Islet of Langerhans (tissue), 1 donor: Measurements from ENCODE around the gene COL5A1.

ENCODE experiments used
- FAIRE-seq: peaks from one replicate; lab custom pipeline; 2011; peaks lifted over from hg19 to GRCh38; lab: Jason Lieb, UNC

The COL5A1 gene

GRCh38 chr9:134641173-134641989 lies at the start of gene COL5A1:
Gene COL5A1, plus strand, starts transcription at chr9:134641803. Its CDS starts 385 bp downstream, at chr9:134642188.
- FAIRE-seq = no peak

- no peak for FAIRE-seq
Observed at GRCh38 chr9:134592018-134592818, 49.4 kb upstream of the COL5A1 start.

GRCh38 chr9:134592819-134593200 lies 48.8 kb upstream of the COL5A1 start:
- FAIRE-seq = no peak

- FAIRE-seq = no peak
Observed at GRCh38 chr9:134593286-134594077, 48.1 kb upstream of the COL5A1 start.

GRCh38 chr9:134594078-134594941 lies 47.3 kb upstream of the COL5A1 start:
- no peak for FAIRE-seq

- no peak for FAIRE-seq
Observed at GRCh38 chr9:134595014-134595413, 46.6 kb upstream of the COL5A1 start.

- no peak for FAIRE-seq
Observed at GRCh38 chr9:134597041-134597913, 44.3 kb upstream of the COL5A1 start.

- no peak for FAIRE-seq
Observed at GRCh38 chr9:134597957-134598883, 43.4 kb upstream of the COL5A1 start.

GRCh38 chr9:134598884-134599245 lies 42.7 kb upstream of the COL5A1 start:
- no peak for FAIRE-seq

GRCh38 chr9:134600371-134600770 lies 41.2 kb upstream of the COL5A1 start:
- FAIRE-seq = no peak

- FAIRE-seq = no peak
Observed at GRCh38 chr9:134600836-134601638, 40.6 kb upstream of the COL5A1 start.

- FAIRE-seq = no peak
Observed at GRCh38 chr9:134601764-134602163, 39.8 kb upstream of the COL5A1 start.

GRCh38 chr9:134602547-134603362 lies 38.8 kb upstream of the COL5A1 start:
- no peak for FAIRE-seq

GRCh38 chr9:134604834-134605233 lies 36.8 kb upstream of the COL5A1 start:
- FAIRE-seq = no peak

- FAIRE-seq = no peak
Observed at GRCh38 chr9:134605351-134605965, 36.1 kb upstream of the COL5A1 start.

GRCh38 chr9:134605966-134606357 lies 35.6 kb upstream of the COL5A1 start:
- FAIRE-seq = no peak

- FAIRE-seq = no peak
Observed at GRCh38 chr9:134606951-134607731, 34.5 kb upstream of the COL5A1 start.
